Hindlimb muscle (tissue), 1 donor: ENCODE measurements around the gene RAB11FIP4. TPM values are rescaled to one million over a fixed set of nuclear protein-coding genes. Genes with fewer than 3 reads are reported as not detected.

Experiments
- DNase-seq: peaks from one replicate; pipeline ENCODE4 v3.0.0-alpha.2; 2013
- polyA plus RNA-seq: library from polyadenylated mRNA; unstranded; fragments of 120-200 nt; gene quantifications from one replicate; pipeline ENCODE4 v1.2.1, GENCODE V29; 2013; ENCODE audit not compliant: insufficient read length

RAB11FIP4 gene
- polyA plus RNA-seq, 1 donor, result 0.93 TPM

DNA sequence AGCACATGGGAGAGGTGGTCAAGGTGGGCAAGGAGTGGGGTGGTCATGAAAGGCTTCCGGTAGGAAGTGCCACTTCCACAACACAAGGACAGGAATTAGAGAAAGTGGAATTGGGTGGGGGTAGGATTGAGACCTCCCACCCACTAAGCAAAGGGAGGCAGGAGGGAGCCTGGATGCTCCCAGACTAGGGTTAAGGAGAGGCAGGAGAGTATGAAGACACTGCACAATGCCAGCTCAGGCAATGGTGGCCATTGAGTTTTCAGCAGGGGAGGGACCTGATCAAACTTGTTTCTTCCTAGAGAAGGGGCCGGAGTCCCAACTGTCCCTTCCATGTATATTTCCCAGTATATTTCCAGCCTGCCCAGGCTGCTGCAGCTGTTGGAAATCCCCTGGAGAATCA, 3.1 kb upstream of the RAB11FIP4 start:
- DNase-seq, result no peak

DNA sequence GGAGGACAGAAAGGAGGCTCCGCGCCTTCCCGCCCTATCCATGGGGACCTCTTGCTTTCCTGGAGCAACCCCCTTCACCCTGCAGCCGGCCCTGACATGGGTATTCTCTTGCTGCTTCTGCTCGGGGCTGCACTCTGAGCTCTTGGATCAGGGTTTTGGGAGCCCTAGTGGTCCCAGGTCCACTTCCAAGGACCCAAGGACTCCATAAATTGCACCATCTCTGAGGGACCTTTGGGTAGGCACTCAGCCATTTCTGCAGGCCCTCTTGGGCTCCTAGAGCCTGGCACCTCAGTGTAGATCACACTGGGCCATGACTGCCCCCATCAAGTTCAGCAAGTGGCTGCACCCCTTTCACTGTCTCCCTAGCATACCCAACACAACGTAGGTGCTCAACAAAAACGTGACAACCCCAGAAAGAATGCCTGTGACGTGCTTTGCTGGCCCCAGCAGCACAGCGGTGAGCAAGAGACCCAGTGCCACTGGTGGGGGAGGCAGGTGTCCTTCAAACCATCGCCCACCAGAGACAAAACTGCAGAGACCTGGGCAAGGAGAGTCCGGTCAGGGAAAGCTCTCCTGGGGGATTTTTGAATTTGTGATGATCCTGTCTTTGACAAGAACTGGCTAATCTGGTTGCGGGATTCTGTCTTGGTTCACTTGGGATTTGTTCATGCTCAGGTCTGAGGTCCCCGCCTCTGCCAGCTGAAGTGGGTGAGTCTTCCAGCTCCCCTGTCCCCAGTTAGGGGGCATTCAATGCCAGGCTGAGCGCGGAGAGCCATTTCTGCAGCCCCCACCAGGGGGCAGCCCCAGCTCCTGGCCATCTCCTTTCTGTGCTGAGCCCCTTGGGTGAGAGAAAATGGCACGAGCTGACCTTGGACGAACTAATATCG, 2.5 kb upstream of the RAB11FIP4 start:
- no peak for DNase-seq

DNA sequence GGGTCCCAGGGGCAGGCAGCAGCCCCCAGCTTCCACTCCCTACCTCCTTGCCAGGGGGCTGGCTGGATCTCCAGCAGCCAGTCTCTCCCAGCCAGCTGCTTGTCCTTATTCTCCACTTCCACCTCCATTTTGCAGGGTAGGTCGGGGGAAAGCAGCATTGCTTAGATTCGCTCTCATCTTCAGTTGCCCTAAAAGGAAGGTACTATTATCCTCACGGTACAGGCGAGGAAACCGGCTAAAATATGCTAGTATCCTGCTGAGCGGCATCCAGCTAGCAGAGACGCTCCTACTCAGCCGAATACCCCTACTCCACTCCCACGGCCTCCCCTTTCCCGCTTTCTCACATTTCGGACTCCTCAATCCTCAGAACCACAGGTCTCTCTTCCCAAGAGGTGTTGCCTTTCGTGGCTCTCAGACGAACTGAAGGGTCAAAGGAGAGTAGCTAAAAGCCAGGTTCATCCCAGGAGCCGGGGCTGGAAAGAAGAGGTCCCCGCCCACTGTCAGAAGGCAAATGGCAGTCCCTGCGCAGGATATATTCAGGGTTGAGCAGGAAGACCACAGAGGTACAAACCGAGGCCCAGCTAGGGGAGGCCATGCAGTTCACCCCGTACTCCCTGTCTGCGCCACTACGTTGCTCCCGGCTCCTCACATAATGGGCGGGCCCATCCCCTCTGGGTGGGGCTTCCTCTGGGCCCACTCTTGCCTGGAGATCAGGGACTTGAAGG, 1.7 kb upstream of the RAB11FIP4 start:
- no peak for DNase-seq

DNA sequence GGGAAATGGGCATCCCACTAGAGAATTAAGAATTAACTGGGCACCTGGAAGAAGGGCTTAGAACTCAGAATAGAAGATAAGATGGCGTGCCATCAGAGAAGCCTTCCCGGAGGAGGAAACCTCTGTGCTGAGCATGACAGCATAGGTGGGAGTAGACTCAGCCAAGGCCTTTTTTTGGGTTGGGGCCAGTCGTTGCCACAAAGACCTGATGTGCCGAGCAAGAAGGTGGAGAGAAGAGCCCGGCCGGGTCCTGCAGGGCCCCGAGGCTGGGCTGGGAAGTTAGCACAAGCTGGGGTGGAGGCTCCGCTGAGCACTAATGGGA, 1.1 kb upstream of the RAB11FIP4 start:
- no peak for DNase-seq

DNA sequence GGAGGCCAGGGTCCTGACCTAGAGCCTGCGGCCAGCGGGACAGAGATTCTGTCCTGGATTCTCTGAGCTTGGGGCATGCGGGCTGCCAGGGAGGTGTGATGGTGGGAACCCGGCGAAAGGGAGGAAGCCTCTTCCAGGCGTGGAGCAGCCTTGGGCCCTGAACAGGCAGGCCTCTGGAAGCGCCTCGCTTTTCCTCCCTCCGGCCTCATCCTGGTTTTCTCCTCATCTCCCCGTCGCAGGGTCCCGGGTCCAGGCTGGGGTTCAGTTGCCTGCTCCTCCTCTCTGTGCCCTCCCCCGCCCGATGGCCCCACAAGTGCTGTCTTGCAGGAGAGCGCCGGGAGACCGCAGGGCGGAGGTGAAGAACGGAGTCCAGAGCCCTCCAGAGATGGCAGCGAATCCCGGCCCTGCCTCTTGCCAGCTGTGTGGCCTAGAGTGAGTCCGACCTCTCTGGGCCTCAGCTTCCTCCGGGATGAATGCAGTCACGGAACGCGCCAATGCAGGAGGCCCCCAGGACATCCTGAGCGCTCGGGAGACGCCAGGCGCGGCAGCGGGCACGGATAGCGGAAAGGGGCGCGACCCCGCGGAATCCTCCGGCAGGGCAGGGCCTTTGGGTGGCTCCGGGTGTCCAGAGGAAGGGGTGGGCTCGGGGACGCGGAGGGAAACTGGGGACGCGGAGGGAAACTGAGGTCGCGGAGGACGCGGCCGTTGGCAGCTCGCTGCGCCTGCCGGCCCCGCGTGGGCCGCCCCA, 553 bp upstream of the RAB11FIP4 start:
- DNase-seq, result no peak

DNA sequence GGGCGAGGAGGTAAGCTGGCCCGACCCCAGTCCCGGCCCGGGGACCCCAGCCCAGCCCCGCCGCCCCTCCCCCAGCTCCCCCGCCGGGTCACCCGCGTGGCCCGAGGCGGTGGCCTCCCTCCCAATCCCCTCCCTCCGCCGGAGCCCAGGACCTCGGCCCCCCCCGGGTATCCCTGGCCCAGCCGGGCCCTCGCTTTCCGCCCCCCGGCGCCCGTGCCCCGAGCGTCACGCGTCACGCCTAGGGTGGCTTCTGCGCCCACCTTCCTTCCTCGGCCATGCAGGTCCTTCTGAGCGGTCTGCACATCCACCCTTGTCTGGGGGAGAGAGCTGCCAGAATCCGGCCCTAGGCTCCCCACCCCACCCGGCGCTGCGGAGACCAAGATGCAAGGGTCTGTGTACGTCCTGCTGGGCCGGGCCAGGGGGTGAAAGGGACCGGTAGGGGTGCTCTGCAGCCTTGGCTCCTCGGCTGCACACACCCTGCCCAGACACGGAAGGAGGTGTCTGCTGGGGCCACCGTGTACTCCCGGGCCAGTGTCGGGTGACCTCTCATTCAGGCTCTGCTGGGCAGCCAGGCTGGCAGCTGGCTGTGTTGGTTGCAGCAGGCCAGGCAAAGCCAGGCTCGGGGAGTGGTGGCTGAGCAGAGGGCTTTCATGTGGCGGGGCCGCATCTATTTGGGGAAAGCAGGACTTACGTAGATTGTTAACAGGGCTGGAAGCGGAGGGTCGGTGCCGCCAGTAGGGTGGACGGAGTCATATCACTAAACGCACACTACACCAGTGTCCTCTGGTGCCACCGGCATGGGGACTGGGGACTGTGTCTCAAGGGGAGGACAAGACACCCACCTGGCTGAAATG, 754 bp downstream of the RAB11FIP4 start:
- no peak for DNase-seq

DNA sequence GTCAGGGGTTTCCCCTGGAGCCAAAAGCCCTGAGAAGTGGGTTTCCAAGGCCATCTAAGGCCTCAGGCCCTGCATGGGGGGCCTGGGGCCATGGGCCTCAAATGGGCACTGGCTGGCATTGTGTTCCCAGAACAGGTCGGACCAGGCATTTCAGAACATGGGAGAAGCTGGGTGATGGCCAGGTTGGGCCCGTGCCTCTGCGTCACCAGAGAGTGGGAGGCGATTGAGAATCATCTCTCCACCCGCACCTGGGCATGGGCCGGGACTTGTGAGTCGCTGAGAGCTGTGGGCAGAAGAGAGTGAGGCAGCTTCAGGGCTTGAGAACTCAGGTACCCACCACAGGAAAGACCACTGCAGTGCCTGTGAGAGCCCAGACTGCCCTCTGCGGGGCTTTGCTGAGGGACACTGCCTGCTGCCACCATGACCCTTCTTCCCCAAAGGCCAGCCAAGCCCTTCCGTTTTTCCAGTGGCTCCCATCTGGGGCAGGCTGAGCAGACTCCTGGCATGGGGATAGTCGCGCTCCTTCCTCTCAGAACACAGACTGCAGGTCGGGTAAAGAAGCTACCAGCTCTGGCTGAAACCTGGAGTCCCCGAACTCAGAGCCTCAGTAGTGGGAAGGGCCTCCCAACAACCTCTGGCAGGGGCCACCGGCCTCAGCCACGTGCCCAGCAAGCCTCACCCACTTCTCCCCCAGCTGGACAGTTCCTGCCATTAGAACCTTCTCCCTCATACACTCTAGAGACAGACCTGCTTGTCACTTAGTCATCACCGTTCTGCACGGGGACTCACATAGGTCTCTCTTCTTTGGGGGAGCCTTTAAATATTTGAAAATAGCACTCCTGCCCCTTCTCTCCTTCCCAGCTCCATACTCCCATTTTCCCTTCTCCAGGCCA, 1.6 kb downstream of the RAB11FIP4 start:
- DNase-seq, result no peak

DNA sequence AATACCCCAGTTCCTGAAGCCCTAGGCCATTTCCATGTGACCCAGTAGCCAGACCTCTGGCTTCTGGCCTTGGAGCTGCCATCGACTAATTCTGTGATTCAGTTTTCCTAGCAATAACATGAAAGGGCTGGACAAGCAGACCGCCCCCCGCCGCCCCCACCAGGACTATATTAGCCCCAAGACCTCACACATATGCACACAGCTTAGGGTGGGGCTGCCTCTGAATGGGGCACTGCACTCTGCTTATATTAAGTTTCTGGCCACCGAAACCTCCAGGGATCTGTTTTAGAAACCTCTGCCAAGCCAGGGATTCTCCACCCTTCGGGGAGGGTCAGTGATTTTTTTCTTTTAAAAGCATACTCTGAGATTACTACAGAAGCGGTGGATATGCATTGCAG, 2.3 kb downstream of the RAB11FIP4 start:
- DNase-seq, result no peak

DNA sequence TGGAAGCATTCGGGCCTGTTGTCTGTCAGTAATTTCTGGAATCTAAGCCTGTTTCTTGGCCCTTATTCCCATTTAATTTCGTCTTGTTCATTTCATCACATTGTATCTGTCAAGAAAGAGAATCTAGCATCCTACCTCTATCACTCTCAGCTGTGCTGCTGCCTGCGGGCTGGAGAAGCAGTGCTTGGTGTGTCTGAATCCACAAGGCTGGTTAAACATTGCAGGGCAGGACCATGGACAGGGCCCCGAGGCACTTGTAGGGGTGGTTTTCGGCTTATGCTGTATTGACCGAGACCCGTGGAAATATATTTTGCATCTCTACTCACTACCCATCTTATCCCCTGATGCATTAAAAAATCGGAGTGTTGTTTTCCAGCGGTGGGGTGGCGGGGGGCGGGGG, 3.1 kb downstream of the RAB11FIP4 start:
- peak; percentile 81 for DNase-seq

DNA sequence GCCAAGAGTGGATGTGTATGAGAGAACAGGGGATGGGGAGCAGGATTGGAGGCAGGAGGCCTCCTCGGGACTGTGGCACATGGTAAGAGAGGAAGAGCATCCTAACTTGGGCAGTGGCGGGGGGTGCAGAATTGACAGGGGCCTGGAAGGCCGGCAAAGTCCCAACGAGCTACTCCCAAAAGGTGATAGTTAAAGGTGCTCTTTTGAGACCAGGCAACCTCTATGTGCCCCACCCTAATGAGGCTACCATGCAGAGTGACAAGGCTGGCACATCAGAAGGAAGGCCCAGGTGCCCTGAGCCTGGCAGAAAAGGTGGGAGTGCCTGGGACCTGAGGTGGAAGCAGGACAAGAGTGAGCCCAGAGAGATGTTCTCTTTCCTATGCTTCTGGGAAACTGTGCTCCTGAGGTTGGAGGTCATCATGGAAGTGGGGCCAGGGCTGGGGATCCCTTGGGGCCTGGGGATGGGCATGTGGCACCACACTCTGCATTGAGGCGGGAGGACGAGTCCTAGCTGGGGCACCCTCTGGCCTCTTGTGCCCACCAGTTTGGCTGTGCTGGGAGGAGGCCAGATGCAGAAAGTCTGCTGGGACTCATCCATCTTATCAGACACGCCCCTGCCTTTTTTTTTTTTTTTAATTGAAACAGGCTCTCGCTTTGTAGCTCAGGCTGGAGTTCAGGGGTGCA, 5.9 kb downstream of the RAB11FIP4 start:
- DNase-seq, result no peak

DNA sequence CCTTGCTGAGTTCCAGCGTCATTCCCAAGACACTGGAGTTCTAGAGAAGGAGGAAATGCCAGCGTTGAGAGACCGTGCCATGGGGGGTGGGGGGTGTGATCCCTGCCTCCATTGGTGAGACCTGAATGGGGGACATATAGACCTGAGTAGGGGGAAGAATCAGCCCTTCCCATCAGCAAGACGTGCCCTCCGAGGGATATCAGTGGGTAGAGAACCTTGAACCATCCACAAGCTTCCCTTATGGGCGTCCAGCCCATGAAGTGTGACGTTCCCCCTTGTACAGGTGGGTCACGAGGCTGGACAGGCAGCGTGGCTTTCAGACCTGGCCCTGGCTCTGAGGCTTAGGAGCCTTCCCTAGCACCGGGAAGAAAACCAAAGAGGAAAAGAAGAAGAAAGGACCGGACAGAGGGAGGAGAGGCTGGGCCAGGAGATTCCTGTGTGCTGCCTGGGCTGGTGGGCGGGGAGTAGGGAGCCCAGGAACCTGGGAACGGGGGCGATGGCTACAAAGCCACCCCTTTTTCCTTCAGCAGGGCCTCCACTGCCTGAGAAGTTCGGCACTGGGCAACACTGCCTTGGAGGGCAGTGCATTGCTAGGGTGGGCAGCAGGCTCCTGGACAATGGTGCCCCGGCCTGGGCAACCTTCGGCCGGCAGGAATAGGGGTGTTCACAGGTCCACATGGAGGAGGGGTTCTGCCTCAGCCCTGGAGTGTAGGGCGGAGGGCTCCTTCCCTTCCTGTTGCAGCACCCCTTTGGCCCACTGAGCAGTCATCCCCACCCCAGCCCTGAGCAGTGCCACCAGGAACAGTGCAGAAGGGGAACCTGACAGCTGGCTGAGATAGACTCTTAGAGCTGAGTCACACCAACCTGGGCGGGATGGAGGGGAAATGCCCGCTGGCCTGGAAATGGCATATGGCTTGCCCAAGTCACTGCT, 7.2 kb downstream of the RAB11FIP4 start:
- DNase-seq, result no peak

DNA sequence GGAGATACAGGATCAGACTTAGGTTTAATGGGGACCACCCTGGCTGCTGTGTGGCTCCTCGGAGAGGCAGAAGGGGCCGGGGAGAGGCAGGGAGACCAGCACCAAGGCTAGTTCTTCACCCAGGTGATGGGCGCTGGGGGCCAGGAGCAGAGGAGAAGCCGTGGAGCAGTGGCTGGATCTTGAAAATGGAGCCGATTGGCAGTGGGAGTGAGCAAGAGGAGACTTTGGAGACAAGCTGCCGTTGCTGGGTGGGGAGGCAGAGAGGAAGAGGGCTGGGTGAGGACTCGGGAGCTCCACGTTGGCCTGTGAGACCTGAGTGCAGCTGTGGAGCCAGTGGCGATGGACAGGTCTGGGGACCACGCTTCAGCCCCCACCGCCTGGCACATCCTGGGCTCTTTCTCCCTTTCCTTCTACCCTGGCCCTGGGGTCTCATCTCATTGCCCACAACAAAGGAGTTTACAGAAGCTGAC, 9.0 kb downstream of the RAB11FIP4 start:
- no peak for DNase-seq

DNA sequence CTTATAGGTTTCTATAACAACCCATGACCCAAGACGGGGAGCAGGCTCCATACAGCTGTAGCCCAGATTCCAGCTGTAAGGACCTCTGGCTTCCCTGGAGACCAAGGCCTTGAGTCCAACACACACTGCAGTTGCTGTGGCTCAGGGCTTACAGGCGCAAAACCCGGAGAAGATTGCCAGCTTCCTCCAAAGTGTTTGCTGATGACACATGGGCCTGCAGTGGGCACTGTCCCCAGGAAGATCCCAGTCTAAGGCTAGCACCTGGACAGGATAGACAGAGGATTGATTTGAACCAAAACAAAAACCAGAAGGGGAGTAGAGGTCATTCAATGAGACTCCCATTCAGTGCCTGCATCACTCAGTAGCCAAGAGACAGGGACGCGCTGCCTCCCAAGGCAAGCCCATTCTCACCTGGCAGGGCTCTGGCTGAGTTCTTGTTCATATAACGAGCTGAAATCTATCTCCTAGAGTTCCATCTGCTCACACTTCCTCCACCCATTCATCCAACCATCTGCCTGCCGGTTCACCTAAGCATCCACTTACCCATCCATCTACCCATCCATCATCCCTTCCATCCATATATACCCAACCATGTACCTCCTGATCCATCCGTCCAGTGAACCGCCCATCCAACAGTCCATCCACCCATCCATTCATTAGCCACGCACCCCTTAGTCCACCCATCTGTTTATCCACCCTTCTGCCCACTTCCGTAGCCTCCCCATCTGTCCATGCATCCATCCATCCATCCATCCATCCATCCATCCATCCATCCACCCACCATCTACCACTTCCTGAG, 10.2 kb downstream of the RAB11FIP4 start:
- no peak for DNase-seq

DNA sequence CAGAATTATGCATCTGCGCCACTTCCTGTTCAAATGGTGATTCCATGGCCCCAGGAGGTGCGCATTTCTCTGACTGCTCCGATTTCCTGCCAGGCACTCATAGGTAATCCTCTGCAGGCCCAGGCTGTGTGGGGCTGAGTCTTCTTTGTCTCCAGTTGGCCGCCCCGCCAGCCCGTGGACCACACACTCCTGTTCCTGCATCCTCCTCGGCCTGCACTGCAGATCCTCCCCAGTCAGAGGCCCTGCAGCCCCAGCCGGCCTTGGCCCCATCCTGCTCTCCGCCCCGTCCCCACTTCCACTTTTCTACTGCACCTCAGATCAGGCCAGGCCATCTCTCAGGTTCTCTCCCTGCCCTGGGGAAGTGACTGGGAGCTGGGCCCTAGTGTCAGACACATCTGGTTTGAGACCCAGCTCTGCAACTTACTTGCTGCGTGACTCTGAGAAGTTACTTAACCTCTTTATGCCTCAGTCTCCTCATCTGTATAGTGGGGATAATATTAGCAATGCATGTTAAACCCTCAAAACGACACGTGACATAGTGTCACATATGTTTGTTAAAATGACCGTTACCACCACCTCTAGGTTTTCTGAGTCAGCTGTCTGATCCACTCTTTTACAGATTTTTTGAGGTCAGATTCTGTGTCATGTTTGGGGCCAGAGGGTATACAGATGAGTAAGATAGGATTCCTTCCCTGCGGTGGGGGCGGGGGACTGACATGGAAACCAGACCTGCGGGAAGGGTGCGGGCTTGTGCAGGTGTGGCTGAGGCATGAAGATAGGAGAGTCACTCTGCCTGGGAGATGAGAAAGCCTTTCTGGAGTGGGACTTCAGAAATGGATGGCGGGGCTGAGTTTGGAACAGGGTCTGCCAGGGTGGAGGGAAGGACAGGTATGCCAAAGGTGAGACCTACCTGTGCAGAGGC, 12.8 kb downstream of the RAB11FIP4 start:
- DNase-seq, result no peak

DNA sequence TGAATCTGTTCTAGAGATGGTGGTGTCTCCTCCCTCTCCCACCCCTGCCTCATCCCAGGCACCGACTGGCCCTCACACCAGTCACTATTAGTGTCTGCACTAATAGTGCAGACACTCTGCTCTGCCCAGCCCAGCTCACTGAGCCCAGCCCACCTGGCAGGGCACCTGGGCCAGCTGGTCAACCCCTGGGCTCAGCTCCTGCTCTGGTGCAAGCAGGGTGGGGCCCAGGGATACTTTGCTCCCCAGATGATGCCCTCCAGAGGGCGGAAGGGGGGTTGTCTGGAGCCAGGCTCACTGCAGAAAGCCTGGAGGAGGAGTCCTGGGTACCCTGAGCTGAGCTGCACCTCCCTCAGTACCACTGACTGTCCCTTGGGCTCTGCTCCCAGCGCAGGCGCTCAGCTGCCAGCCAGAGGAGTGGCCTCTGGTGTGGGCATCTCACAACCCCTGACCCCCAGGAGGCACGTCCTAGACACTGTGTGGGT, 14.5 kb downstream of the RAB11FIP4 start:
- DNase-seq, result no peak

DNA sequence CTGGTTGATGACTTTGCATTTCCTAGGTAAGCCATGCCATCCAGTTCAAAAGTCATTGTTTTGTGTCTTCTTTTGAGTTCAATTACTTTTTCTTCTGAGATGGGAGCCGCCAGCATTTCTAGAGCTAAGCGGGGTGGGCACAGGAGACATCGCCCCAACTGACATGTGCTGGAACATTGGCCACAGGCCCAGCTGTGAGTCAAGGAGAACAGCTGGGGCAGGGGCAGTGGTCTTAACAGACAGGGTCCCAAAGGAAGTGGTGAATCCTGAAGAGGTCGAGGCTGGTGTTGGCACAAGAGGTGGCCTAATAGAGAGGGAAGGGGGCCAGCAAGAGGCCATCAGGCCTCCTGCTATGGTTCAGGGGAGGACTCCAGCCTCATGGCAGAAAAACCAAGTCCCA, 17.1 kb downstream of the RAB11FIP4 start:
- DNase-seq, result no peak

DNA sequence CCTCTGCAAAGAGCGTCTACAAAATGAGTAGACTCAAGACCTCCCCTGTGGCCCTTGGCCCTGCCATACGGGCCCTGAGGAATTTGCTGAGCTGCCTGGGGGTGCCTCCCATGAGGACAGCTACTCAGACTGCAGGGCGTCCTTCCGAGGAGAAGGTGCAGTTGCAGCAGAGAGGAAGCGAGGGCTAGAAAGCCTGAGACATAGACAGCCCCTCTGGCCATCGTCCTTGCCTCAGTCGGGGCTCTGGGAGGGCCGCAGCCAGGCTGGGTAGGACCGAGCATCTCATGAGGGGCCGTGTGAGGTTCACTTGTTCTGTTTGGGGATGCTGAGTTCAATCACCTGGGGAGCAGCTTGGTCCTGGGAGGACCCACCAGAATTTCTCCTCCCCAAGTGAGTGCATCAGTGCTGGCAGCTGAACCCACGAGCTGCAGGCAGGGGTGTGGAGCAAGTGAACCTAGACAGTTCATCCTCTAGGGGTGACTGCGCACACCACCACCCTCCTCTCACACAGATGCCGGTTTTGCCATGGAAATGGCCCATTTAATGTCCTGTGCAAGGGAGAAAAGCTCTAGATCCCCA, 20.3 kb downstream of the RAB11FIP4 start:
- no peak for DNase-seq
